HuH-7.5 (cell line): Measurements from ENCODE around the gene CHDH.

Experiments used
- DNase-seq: peaks from one replicate; pipeline ENCODE4 v3.0.0; 2011; ENCODE audit warnings: low spot score

CHDH gene

DNA sequence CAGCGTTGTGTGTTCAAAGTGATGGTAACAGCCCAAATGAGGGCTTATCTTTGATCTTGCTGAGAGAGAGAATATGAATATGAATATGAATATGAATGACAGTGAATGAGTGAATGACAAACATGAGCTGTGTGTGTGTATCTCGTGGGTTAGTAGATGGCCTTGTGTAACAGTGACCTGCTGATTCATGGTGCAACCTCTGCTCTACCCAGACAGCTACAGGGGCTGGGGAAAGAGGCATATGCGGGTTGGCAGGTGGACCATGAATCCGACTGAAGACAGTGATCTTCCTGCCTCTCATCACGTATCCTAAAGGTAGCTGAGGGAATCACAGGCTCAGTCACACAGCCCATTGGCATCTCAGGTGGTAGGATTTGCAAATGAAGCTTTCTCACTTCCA lies 58.2 kb downstream of the CHDH start:
- DNase-seq: no peak

DNA sequence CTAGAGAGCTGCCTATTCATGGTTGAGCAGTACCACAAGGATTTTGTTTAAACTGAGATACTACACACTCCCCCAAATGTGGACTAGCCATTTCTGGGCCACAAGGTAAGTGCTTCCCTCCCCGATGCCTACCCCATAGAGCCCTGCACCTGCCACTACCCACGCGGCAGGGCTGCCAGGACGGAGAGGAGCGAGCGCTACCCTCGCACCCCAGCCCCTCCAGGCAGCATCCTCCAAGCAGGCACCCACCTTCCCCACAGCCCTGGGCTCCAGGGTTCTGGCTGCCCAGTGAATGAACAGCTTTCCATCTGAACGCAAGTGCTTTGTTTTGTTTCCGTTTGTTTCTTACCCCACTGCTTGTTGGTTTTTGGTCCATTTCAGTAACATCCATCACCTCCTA lies 59.2 kb downstream of the CHDH start:
- DNase-seq: no peak

DNA sequence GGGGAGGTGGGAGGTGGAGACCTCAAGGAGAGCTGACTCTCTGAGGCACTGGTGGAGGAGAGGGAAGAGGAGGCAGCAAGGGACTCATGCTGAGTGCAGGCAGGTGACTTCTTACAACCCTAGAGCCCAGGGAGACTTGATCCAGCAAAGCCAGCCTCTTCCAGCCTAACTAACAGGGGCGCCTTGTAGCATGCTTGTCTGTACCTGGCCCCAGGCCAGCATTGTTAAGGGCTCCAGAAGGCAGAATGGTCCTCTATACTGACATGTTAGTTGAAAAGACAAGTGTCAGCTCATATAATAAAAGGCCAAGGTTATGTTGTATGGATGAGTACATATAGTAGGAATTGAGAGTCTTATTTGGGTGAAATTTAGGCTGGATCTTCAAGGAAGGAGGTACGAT lies 65.4 kb downstream of the CHDH start:
- DNase-seq: no peak

DNA sequence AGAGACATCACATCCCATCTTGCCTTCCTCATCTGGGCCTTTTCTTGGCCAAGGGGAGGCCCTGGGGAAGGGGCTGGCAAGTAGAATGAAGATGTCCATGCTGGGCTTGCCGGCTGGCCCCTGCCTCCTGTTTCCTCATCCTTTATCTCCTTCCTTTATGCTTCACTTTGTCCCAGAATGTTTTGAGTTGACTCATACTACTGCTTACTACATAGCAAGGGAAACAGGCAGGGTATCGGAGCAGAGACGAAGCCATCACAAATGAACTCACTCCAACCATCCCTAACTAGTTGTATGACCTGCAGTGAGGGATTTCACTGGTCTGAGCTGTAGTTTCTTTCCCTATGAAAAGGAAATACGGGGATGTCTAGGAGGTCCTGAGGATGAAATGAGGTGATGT lies 66.0 kb downstream of the CHDH start:
- no peak for DNase-seq

DNA sequence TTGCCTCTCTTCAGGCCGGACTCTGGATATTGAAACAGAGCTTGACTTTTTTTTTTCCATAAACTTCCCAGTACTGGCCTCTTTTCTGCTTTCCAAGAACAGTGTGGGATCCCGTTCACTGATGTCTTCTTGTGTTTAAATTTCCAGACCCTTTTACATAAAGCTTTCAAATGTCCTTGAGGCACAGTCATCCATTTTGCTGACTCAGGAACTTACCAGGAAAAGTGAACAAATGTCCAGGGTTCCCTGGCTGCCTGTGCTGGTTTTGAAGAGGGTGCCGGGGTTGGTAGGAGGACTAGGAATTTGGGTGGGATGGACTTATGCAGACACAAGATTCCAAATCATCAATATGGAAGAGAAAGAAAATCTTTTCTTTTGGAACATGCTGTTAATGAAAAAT lies 68.1 kb downstream of the CHDH start:
- no peak for DNase-seq

DNA sequence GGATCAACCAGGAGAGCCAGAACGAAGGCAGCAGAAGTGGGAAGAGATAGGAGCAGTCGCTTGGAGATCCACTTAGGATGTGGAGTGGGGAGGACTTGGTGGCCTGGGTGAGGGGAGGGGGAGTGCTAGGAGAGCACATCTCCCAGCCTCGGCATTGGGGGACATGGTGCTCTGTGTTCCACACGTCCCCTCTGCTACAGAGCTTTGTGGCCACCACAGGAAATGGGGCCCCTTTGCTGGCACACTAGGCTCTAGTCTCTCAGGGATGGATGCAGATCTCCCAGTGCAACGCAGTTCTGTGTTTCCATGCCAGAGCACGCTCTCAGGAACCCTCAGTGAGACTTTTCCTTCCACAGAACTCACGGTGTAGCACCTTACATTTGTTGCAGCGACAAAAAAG lies 68.8 kb downstream of the CHDH start:
- DNase-seq: no peak

DNA sequence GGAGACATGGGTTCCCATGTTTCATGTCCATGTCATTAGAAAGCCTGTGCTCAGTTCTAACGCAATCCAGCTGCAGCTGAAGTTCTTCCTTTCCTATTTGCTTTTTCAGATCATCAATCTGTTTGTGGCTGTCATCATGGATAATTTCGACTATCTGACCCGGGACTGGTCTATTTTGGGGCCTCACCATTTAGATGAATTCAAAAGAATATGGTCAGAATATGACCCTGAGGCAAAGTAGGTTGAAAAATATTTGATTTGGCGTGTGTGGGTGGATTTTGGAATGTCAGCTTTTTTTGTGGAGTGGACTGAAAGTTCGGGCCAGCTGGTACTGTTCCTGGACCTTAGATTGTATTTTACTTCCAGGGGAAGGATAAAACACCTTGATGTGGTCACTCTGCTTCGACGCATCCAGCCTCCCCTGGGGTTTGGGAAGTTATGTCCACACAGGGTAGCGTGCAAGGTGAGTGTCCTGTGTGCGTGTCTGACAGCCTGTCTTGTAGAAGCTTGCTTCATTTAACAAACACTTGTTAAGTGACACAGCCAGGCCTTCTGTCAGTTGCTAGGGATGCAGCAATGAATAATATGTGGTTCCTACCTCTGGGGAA lies 69.6 kb downstream of the CHDH start:
- DNase-seq: no peak

DNA sequence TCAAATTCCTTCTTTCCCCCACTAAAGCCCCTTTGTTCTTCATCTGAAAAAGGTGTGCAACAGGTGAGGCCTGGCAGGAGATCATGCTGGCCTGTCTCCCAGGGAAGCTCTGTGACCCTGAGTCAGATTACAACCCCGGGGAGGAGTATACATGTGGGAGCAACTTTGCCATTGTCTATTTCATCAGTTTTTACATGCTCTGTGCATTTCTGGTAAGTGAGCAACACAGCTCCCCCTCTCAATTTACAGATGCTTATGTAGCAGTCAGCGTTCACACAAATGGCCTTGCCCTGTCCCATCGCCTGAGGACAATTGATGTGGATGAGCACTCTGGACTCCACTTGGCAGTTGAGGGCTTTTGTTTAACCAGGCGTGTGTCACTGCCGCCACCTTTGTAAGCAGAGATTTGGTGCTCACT lies 70.4 kb downstream of the CHDH start:
- no peak for DNase-seq

DNA sequence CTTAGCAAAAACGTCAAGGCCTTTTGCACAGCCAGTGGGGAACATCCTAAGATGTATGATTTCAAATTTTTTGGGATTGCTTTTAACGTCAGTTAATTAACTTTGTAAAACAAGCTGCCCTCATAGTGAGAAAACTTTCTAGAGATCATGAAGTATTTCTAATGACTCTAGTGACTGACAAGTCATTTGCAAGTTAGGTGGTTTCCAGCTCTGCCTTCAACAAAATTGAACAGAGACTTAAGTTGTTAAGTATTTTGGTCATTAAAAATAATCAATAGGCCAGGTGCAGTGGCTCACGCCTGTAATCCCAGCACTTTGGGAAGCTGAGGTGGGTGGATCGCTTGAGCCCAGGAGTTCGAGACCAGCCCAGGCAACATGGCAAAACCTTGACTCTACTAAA lies 71.2 kb downstream of the CHDH start:
- DNase-seq: no peak

DNA sequence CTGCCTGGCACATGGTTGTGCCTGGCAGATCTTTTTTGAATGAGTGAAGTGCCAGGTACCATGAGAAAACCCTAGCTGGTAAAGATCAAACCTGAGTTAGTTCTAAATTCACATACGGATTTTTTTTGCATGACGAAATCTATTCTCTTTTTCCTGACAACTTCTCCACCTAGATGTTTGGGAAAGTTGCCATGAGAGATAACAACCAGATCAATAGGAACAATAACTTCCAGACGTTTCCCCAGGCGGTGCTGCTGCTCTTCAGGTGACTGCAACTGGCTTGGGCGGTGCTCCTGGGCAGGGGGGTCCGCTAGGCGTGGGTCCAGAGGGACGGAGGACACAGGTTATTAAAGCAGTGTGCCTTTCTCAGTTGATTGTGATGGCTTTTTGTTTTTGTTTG lies 71.8 kb downstream of the CHDH start:
- DNase-seq: no peak

DNA sequence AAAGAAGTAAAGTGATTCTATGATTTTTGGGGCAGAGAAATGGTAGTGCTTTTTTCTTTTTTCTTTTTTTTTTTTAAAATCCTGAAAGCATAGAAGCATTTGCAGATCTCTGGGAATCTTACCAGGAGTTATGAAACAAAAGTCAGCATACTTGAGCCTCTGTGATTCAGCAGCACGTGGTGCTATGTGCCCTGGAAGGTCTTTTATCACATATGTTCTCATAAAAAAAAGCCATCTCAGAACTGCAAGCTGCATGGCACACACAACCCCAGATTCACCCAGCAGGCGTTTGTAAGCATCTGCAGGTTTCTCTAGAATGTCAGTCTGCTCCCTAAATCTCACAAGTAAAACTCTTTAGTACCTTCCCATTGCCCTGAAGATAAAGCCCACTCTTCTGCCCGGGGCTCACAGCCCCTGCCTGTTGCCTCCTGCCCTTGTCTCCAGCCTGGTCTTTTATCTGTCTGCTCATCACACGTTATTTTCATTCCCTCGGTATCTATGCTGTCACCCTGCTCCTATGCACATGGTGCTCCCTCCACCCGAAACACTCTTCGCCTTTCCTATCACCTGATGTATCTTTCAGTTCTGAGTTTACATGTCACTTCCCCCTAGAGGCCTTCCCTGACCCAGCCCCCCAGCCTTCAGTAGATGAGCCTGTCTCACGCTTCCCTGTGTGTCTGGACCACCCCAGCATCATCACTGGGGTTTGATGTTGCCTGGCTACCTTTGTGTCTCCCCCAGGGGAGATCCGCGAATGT lies 72.4 kb downstream of the CHDH start:
- no peak for DNase-seq

DNA sequence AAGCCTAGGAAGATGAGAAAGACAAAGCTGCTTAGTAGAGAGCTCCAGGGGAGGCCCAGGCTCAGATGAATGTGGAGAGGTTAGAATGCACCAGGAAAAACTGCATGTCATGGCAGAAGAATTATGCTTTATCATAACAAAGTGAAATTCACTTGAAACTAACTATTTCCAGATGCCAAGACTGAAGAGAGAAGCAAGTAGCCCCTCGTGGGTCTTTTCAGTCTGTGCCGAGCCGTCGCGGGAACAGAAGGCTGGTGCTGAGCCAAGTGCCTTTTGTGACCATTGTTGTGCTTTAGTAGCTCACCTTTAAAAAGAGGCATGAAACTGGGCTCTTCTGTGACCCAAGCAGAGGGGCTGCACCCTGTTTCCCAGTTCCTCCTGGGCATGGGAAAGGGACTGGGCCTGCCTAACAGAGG lies 73.2 kb downstream of the CHDH start:
- DNase-seq: no peak

DNA sequence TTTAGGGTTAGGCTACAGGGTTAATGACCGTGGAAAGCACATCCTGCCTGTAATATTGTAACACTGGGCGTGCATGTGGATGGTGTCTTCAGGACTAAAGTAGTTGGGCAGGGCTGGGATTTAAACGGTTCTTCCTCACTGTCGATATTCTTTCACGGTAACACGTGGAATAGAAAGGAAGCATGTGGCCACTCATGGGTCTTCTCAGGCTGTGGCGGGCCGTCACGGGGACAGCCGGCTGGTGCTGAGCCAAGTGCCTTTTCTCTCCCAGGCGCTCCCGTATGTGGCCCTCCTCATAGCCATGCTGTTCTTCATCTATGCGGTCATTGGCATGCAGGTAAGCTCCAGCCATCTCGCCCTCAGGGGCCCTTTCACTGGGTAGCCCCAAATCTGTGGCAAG lies 73.7 kb downstream of the CHDH start:
- no peak for DNase-seq

DNA sequence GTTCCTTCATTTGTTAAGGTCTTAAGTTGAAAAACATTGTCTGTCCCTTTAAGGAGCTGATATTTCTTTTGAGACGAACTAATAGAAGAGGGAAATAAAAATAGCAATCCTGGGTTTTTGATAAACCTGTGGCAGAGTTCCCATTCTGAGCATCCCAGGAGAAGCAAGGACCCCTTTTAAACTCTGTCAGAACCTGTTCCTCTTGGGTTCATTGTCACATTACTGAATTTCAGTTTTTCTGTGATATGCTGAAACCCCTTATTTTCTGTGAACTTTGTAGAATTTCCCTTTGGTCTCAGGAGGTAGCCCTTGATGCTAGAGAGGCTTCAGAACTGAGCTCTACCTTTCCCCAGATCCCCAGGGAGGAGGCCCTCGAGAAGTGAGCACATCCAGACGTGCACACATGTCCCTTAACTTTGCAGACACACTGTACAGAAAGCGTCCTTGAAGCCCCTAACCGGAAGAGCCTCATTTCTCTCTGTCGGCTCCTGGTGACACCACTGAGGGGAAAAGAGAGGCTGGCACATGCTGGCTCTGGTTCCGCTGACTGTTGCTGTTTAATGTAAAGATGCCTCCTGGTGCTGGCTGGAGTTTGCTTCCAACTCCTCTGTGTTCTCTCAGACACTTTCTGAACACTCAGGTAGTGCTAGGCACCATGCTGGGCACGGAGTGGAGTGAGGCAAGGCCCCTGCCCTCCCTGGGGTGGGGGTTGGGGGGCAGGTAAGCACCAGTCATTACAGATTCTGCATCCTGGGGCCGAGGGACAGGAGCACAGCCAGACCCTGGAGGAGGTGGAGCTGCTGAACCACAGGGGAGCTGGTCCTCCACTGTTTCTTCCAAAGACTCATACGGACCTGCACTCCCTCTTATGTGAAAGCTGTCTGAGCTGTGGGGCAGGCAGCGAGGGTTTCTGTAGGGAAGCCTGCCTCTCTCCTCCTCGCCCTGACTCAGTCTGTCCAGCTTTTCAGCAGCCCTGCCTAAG lies 77.5 kb downstream of the CHDH start:
- DNase-seq: no peak

DNA sequence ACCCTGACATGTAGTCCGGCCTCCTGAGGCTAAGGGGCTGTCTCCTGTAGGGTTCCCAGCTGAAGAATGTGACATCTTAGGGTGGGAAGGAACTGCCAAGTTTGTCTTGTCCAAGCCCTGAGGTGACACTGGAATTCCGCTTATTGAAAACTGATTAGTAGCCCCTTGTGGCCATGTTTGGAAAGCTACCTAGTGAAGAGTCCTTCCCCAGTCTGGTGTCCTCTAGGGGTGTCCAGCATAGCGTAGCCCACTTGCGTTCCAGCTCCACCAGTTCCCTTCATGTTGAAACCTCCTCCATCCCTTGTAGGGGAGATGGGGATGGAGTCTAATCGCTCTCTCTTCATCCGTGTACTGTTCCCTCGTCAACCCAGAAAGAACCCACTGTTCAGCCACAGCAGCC lies 79.5 kb downstream of the CHDH start:
- DNase-seq: no peak

DNA sequence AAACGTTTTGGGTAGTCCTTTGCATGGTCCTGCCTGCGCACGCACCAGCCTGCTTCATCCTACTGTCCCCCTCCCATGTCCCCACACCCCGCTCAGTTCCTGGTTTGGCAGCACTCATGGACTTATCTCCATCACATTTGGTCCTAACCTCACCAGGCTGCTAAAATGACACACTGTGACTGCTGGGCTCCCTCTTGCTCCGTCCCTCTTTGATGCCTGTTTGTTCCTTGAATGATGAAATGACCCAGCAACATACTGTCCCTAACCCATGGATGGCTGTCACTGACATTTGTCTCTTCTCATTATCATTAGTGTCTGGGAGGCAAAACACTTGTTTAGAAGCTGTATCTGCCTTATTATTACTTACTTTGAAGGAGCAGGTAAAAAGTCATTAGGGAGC lies 80.5 kb downstream of the CHDH start:
- DNase-seq: no peak

DNA sequence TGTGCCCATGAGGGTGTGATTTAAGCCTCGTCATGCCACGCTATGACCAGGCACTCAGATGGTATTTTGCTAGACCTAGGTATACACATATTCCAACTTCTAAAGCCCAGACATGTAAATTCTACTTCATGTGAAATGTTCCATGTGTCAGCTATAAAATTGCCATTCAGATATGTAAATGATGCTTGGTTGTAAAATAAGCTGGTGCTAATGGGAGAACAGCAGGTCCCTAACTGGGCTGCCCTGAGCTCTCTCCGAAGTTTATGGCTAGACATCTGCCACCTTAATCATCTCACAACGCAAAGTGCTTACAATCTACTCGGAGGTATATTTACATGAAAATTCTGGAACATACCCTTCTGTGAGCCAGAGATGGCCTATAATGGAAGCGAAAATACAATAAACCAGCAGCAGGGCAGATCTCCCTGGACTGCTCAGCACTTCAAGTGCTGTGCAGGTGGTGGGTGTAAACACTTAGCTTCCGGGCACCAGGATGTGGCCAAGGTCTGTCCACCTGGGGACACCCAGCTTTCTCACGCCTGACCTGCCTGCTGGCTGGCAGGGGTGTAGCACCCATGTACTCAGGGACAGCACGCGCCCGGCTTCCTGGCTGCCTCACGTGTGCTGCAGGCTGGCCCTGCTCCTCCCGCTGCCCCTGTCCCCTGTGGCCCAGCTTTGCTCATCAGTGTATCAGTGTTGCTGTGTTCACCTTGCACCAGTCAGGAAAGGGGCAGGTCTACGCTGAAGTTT lies 82.0 kb downstream of the CHDH start:
- DNase-seq: no peak

DNA sequence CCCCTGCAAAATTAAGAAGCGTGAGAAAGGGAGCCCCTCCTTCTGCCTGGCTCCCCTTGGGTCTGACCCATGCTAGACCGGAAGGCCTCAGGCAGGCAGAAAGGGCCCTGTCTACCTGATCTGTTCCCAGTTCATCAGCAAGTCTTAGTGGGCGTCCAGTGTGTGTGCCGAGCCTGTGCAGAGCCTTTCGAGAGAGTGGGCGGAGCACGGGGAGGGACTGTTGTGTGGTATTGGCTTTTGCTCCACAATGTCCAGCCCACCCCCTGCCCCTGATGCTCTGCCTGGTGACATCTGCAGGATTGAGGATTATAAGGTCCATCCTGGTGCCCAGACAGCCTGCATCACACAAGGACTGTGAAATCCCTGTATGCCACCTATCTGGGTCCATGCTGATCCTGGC lies 82.9 kb downstream of the CHDH start:
- DNase-seq: no peak
